ENCODE measurements around the gene RREB1.

The RREB1 gene

GRCh38 chr6:7246401-7247178, 138.8 kb downstream of the RREB1 start:
- Histone ChIP-seq H3K27me3 (ENCODE audit: control insufficient read depth in 5 of 5, insufficient read depth in 4 of 5, low read length in 5 of 5) (no peaks in the 10 kb centered on the region), H3K9ac (ENCODE audit: low read length in 5 of 5) (no peak overlapping the region), H3K36me3 (ENCODE audit: control insufficient read depth in 5 of 5, insufficient read depth in 5 of 5, low read length in 5 of 5) (peaks cover 3 to 66% (median 62%) of the 10 kb centered on the region in 5 donors), H3K4me3 (ENCODE audit: low read depth in 1 of 5, low read length in 5 of 5) (no peak overlapping the region), H3K9me3 (ENCODE audit: control insufficient read depth in 5 of 5, low read length in 5 of 5) (no peaks in the 10 kb centered on the region), H3K27ac (ENCODE audit: low read depth, low read length) (no peak overlapping the region), H3K4me1 (ENCODE audit: control insufficient read depth in 5 of 5, insufficient read depth in 5 of 5, low read length in 5 of 5) (peaks cover 0 to 18% (median 13%) of the 10 kb centered on the region in 5 donors)

DNA sequence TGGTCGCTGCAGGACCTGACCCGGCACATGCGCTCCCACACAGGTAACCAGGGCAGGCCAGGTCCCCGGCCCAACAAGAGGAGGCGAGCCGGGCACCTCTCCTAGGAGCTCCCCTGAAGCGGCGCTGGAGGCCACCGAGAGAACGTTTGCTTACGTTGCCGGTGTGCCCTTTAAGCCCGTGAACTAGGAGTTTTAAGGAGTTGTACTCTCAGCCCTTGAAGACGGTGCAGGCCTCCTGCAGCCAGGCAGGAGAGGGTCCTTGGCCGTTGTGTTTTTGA, 139.4 kb downstream of the RREB1 start:
- no peak overlapping the region for H3K27ac ChIP-seq (ENCODE audit: low read depth, low read length)
- H3K27me3 ChIP-seq (ENCODE audit: control insufficient read depth in 5 of 5, insufficient read depth in 4 of 5, low read length in 5 of 5), result no peaks in the 10 kb centered on the region
- H3K9me3 ChIP-seq (ENCODE audit: control insufficient read depth in 5 of 5, low read length in 5 of 5), result no peaks in the 10 kb centered on the region
- H3K36me3 ChIP-seq (ENCODE audit: control insufficient read depth in 5 of 5, insufficient read depth in 5 of 5, low read length in 5 of 5), result peaks cover 3 to 66% (median 63%) of the 10 kb centered on the region in 5 donors
- H3K4me3 ChIP-seq (ENCODE audit: low read depth in 1 of 5, low read length in 5 of 5), result no peak overlapping the region
- no peak overlapping the region for H3K9ac ChIP-seq (ENCODE audit: low read length in 5 of 5)
- H3K4me1 ChIP-seq (ENCODE audit: control insufficient read depth in 5 of 5, insufficient read depth in 5 of 5, low read length in 5 of 5), result peaks cover 0 to 18% (median 14%) of the 10 kb centered on the region in 5 donors

DNA sequence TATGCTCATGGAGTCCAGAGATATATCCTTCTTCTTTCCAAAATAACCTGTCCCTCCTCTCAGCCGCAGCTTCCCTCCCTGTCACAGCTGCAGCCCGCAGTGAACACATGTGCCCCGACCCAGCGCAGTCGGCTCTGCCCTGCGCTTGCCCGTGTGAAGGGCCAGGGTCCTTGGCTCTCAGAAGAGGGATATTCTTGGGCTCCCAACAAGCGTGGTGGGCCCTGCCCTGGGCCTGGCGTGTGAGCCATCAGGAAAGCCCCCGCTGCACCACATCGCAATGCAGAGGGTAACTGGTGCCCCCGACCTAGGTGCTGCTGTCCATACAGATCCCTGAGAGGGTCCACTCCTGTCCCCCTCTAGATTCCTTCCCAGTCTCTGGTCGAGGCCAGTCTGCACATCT, 140.1 kb downstream of the RREB1 start:
- Histone ChIP-seq H3K27ac (ENCODE audit: low read depth, low read length) (no peak overlapping the region), H3K9me3 (ENCODE audit: control insufficient read depth in 5 of 5, low read length in 5 of 5) (no peaks in the 10 kb centered on the region), H3K27me3 (ENCODE audit: control insufficient read depth in 5 of 5, insufficient read depth in 4 of 5, low read length in 5 of 5) (no peaks in the 10 kb centered on the region), H3K9ac (ENCODE audit: low read length in 5 of 5) (no peak overlapping the region), H3K4me1 (ENCODE audit: control insufficient read depth in 5 of 5, insufficient read depth in 5 of 5, low read length in 5 of 5) (peaks cover 0 to 20% (median 12%) of the 10 kb centered on the region in 5 donors), H3K36me3 (ENCODE audit: control insufficient read depth in 5 of 5, insufficient read depth in 5 of 5, low read length in 5 of 5) (peaks cover 3 to 69% (median 68%) of the 10 kb centered on the region in 5 donors), H3K4me3 (ENCODE audit: low read depth in 1 of 5, low read length in 5 of 5) (no peak overlapping the region)

GRCh38 chr6:7249391-7249790, 141.6 kb downstream of the RREB1 start:
- H3K27ac ChIP-seq (ENCODE audit: low read depth, low read length), result no peak overlapping the region
- H3K36me3 ChIP-seq (ENCODE audit: control insufficient read depth in 5 of 5, insufficient read depth in 5 of 5, low read length in 5 of 5), result peaks cover 3 to 69% (median 68%) of the 10 kb centered on the region in 5 donors
- H3K9ac ChIP-seq (ENCODE audit: low read length in 5 of 5), result no peak overlapping the region
- H3K27me3 ChIP-seq (ENCODE audit: control insufficient read depth in 5 of 5, insufficient read depth in 4 of 5, low read length in 5 of 5), result no peaks in the 10 kb centered on the region
- H3K4me1 ChIP-seq (ENCODE audit: control insufficient read depth in 5 of 5, insufficient read depth in 5 of 5, low read length in 5 of 5), result peaks cover 0 to 28% (median 16%) of the 10 kb centered on the region in 5 donors
- H3K4me3 ChIP-seq (ENCODE audit: low read depth in 1 of 5, low read length in 5 of 5), result no peak overlapping the region
- H3K9me3 ChIP-seq (ENCODE audit: control insufficient read depth in 5 of 5, low read length in 5 of 5), result no peaks in the 10 kb centered on the region

DNA sequence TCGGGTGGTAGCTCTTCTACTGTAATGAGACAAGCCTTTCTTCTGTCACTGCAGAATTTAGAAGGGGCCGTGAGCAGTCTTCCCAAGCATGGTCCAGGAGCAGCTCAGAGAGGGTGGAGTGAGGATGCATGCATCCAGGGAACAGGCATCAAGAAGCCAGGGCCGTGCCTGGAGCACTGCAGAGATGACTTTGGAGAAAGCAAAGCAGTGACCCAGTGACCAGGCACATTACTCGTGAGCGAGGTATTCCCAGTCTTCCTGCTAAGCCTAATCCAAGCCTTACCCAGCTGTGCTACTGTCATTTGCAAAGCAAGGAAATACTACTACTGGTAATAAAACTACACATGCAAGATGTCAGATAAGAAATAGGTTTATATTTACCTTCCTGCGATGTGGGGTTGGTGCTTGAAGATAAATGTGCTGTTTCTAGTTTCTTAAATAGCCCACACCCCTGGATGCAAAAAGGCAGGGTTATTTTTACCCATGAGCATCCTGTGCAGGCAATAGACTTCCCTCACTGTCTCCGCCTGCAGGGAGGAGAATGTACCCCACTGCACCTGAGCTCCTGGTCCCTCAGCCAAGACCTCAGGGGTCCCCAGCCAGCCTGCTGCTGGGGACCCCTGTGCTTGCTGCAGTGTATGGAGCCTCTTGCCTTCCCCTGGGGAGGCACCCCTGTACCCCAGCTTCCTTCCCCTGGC, 142.3 kb downstream of the RREB1 start:
- Histone ChIP-seq H3K4me1 (ENCODE audit: control insufficient read depth in 5 of 5, insufficient read depth in 5 of 5, low read length in 5 of 5) (peaks cover 0 to 36% (median 20%) of the 10 kb centered on the region in 5 donors), H3K27me3 (ENCODE audit: control insufficient read depth in 5 of 5, insufficient read depth in 4 of 5, low read length in 5 of 5) (no peaks in the 10 kb centered on the region), H3K27ac (ENCODE audit: low read depth, low read length) (no peak overlapping the region), H3K9me3 (ENCODE audit: control insufficient read depth in 5 of 5, low read length in 5 of 5) (no peaks in the 10 kb centered on the region), H3K4me3 (ENCODE audit: low read depth in 1 of 5, low read length in 5 of 5) (no peak overlapping the region), H3K9ac (ENCODE audit: low read length in 5 of 5) (no peak overlapping the region), H3K36me3 (ENCODE audit: control insufficient read depth in 5 of 5, insufficient read depth in 5 of 5, low read length in 5 of 5) (peaks cover 3 to 65% (median 65%) of the 10 kb centered on the region in 5 donors)

DNA sequence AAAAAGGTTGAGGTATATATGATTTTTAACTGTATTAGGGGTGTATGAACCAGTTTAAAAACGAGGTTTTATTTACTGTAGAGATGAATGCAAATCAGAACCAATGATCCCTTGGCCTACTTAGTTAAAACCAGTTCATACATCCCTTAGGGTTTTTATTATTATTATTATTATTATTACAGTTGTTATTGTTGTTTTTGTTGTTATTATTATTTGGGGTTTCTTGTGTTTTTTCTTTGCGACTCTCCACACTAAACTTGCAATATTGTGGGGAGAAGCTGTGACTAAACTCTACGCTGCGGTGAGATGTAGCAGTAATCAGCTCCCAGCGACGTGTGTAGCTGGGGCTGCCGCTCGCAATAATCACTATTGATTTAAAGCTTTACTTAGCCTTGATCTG, 143.1 kb downstream of the RREB1 start:
- no peak overlapping the region for H3K9ac ChIP-seq (ENCODE audit: low read length in 5 of 5)
- H3K4me1 ChIP-seq (ENCODE audit: control insufficient read depth in 5 of 5, insufficient read depth in 5 of 5, low read length in 5 of 5), result peaks cover 0 to 38% (median 20%) of the 10 kb centered on the region in 5 donors
- peaks cover 0 to 7% (median 4%) of the 10 kb centered on the region in 5 donors for H3K9me3 ChIP-seq (ENCODE audit: control insufficient read depth in 5 of 5, low read length in 5 of 5)
- no peaks in the 10 kb centered on the region for H3K27me3 ChIP-seq (ENCODE audit: control insufficient read depth in 5 of 5, insufficient read depth in 4 of 5, low read length in 5 of 5)
- H3K27ac ChIP-seq (ENCODE audit: low read depth, low read length), result no peak overlapping the region
- H3K36me3 ChIP-seq (ENCODE audit: control insufficient read depth in 5 of 5, insufficient read depth in 5 of 5, low read length in 5 of 5), result peaks cover 3 to 62% (median 60%) of the 10 kb centered on the region in 5 donors
- H3K4me3 ChIP-seq (ENCODE audit: low read depth in 1 of 5, low read length in 5 of 5), result no peak overlapping the region

- Histone ChIP-seq H3K27me3 (ENCODE audit: control insufficient read depth in 5 of 5, insufficient read depth in 4 of 5, low read length in 5 of 5) (no peaks in the 10 kb centered on the region), H3K36me3 (ENCODE audit: control insufficient read depth in 5 of 5, insufficient read depth in 5 of 5, low read length in 5 of 5) (peaks cover 3 to 53% (median 50%) of the 10 kb centered on the region in 5 donors), H3K4me3 (ENCODE audit: low read depth in 1 of 5, low read length in 5 of 5) (no peak overlapping the region), H3K9me3 (ENCODE audit: control insufficient read depth in 5 of 5, low read length in 5 of 5) (peaks cover 0 to 11% (median 7%) of the 10 kb centered on the region in 5 donors), H3K9ac (ENCODE audit: low read length in 5 of 5) (no peak overlapping the region), H3K4me1 (ENCODE audit: control insufficient read depth in 5 of 5, insufficient read depth in 5 of 5, low read length in 5 of 5) (peaks cover 0 to 38% (median 20%) of the 10 kb centered on the region in 5 donors), H3K27ac (ENCODE audit: low read depth, low read length) (no peak overlapping the region)
Measured at GRCh38 chr6:7251646-7252260, 144.0 kb downstream of the RREB1 start.

DNA sequence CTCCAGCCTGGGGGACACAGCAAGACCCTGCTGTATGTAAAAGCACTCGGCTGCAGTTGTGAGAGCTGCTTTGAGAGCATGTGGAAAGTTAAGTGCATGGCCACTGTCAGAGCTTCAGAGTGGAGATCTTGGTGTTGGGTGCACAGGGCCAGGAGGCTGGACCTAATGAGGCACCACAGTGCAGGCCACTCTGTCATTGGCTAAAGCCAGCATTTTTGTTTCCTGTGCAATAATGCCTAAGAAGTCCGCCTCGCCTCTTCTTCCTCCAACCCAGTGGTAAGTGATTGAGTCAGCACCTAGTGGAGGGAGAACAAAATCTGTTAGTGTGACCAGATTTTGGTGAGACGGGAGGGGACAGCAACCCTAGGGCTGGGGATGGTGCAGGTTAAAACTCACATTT, 144.6 kb downstream of the RREB1 start:
- Histone ChIP-seq H3K27ac (ENCODE audit: low read depth, low read length) (no peak overlapping the region), H3K27me3 (ENCODE audit: control insufficient read depth in 5 of 5, insufficient read depth in 4 of 5, low read length in 5 of 5) (no peaks in the 10 kb centered on the region), H3K4me1 (ENCODE audit: control insufficient read depth in 5 of 5, insufficient read depth in 5 of 5, low read length in 5 of 5) (peaks cover 0 to 38% (median 20%) of the 10 kb centered on the region in 5 donors), H3K36me3 (ENCODE audit: control insufficient read depth in 5 of 5, insufficient read depth in 5 of 5, low read length in 5 of 5) (peaks cover 3 to 47% (median 44%) of the 10 kb centered on the region in 5 donors), H3K9me3 (ENCODE audit: control insufficient read depth in 5 of 5, low read length in 5 of 5) (peaks cover 0 to 11% (median 7%) of the 10 kb centered on the region in 5 donors), H3K9ac (ENCODE audit: low read length in 5 of 5) (no peak overlapping the region), H3K4me3 (ENCODE audit: low read depth in 1 of 5, low read length in 5 of 5) (no peak overlapping the region)

DNA sequence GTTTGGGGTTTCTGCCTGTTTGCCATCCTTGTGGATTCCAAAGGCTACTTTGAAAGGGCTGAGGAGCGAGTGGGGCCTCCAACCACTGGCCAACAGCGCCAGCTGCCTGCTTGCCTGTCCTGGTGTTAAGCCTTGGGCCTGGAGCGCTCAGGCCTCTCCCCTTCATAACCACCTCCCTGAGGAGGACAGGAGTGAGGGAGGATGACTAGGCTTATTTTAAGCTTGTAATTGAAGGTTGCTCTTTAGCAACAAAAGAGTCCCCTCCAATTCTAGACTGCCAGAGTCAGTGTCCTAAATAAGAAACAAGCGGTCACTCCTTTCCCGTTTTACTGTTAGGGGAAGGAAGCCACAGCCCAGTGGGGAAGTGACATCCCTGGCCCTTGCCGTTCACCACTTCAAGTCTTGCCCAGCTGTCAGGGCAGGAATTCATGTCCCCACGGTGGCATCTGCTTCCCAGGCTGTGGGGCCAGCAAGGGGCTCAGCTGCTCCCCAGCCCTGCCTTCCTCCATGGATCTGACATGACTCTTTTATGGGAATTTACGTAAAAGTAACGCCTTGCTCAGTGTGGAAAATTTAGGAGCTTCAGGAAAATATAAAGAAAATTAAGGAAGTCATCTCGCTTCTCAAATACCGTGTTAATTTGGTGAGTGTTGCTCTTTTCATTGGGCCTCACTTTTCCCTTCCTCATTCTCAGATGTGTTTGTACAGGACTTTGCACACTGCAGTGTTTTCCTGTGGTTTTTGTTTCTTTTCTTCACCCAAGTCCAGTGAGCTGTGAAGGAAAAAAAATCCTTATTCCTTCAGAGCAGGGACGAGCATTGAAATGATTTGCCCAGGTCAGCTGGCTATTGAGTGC, 147.4 kb downstream of the RREB1 start:
- Histone ChIP-seq H3K9me3 (ENCODE audit: control insufficient read depth in 5 of 5, low read length in 5 of 5) (peaks cover 0 to 11% (median 7%) of the 10 kb centered on the region in 5 donors), H3K27ac (ENCODE audit: low read depth, low read length) (peak overlapping the region; percentile 11), H3K36me3 (ENCODE audit: control insufficient read depth in 5 of 5, insufficient read depth in 5 of 5, low read length in 5 of 5) (peaks cover under 1 to 18% (median 17%) of the 10 kb centered on the region in 5 donors), H3K4me1 (ENCODE audit: control insufficient read depth in 5 of 5, insufficient read depth in 5 of 5, low read length in 5 of 5) (peaks cover 0 to 32% (median 13%) of the 10 kb centered on the region in 5 donors), H3K27me3 (ENCODE audit: control insufficient read depth in 5 of 5, insufficient read depth in 4 of 5, low read length in 5 of 5) (no peaks in the 10 kb centered on the region), H3K9ac (ENCODE audit: low read length in 5 of 5) (peak overlapping the region in 2 of 5 donors; percentile 41 to 54), H3K4me3 (ENCODE audit: low read depth in 1 of 5, low read length in 5 of 5) (peak overlapping the region in 2 of 5 donors; percentile 0 to 31)

Data from subcutaneous abdominal adipose tissue (tissue), 5 donors.